H1 (cell line): Measurements from ENCODE around the gene CCDC33. TPM values are rescaled to one million over a fixed set of nuclear protein-coding genes. Genes with fewer than 3 reads are reported as not detected.

ENCODE experiments used
- CTCF ChIA-PET: fragments of 300-600 bp; sonication (Branson Sonifier 250); formaldehyde crosslinking; loops from one replicate; lab custom pipeline; 2021; ENCODE audit not compliant: partially characterized antibody; lab: Charles Lee
- POLR2A ChIA-PET: fragments of 300-600 bp; sonication (Branson Sonifier 250); formaldehyde crosslinking; loops from one replicate; lab custom pipeline; 2021; ENCODE audit warnings: inconsistent platforms; ENCODE audit not compliant: partially characterized antibody; lab: Charles Lee
- DNase-seq, 2 experiments: peaks; one replicate each; pipeline versions ENCODE4 v3.0.0 to v3.0.0-alpha.2; 2010 to 2022; ENCODE audit warnings: low spot score in 2 of 2, low read depth in 1 of 2, mixed read lengths in 1 of 2
- FAIRE-seq: peaks from 2 replicates; lab custom pipeline; 2011; peaks lifted over from hg19 to GRCh38; lab: Jason Lieb, UNC
- H2AFZ ChIP-seq: 2 replicates; pipeline ENCODE4 v1.8.1; 2012; ENCODE audit warnings: low read length, inconsistent platforms
- H2AK5ac ChIP-seq: 2 replicates; pipeline ENCODE4 v1.6.1; 2013; ENCODE audit warnings: low read depth, low read length
- H2BK120ac ChIP-seq: replicated peaks from 2 replicates; pipeline ENCODE3; 2013; ENCODE audit warnings: low read depth, low read length, inconsistent platforms
- H2BK12ac ChIP-seq: 2 replicates; pipeline ENCODE4 v1.6.1; 2013; ENCODE audit warnings: low read depth, low read length
- H2BK15ac ChIP-seq: 2 replicates; pipeline ENCODE4 v1.6.1; 2013; ENCODE audit warnings: low read length
- H2BK20ac ChIP-seq: 2 replicates; pipeline ENCODE4 v1.6.1; 2013; ENCODE audit warnings: low read length
- H2BK5ac ChIP-seq: 2 replicates; pipeline ENCODE4 v1.6.1; 2013; ENCODE audit warnings: low read depth, low read length
- H3K14ac ChIP-seq: 2 replicates; pipeline ENCODE4 v1.6.1; 2013; ENCODE audit warnings: inconsistent platforms; ENCODE audit not compliant: insufficient read length
- H3K18ac ChIP-seq: 2 replicates; pipeline ENCODE4 v1.6.1; 2013; ENCODE audit warnings: low read length; ENCODE audit errors: extremely low read depth
- H3K23ac ChIP-seq: 2 replicates; pipeline ENCODE4 v1.6.1; 2013; ENCODE audit warnings: inconsistent platforms; ENCODE audit not compliant: insufficient read length
- H3K23me2 ChIP-seq: 2 replicates; pipeline ENCODE4 v1.6.1; 2013; ENCODE audit warnings: low read depth, low read length
- H3K27ac ChIP-seq: 2 replicates; pipeline ENCODE4 v1.6.1; 2011; ENCODE audit warnings: low read depth, low read length, inconsistent platforms
- H3K27me3 ChIP-seq, 4 experiments: replicated peaks in 1 of 4; 1 replicate in 1 of 4; 2 replicates in 3 of 4; pipeline versions ENCODE4 v1.6.1 to v1.8.1; 2011 to 2013; ENCODE audit warnings: low read length in 3 of 4, mild to moderate bottlenecking in 3 of 4, inconsistent platforms in 2 of 4, mixed read lengths in 2 of 4, moderate library complexity in 1 of 4; ENCODE audit not compliant: control insufficient read depth in 3 of 4, insufficient read depth in 3 of 4; ENCODE audit errors: extremely low read depth in 1 of 4
- H3K36me3 ChIP-seq, 4 experiments: 2 replicates each; pipeline versions ENCODE4 v1.6.1 to v1.8.1; 2011 to 2013; ENCODE audit warnings: mild to moderate bottlenecking in 4 of 4, low read length in 3 of 4, moderate library complexity in 2 of 4, control low read depth in 1 of 4, inconsistent platforms in 1 of 4; ENCODE audit not compliant: insufficient read depth in 4 of 4, control insufficient read depth in 2 of 4
- H3K4ac ChIP-seq: replicated peaks from 2 replicates; pipeline ENCODE3; 2013; ENCODE audit warnings: low read length, low read depth, mixed read lengths, inconsistent platforms; ENCODE audit not compliant: insufficient read length
- H3K4me1 ChIP-seq, 4 experiments: replicated peaks in 1 of 4; 1 replicate in 1 of 4; 2 replicates in 3 of 4; pipeline versions ENCODE4 v1.6.1 to v1.8.1; 2011 to 2013; ENCODE audit warnings: low read length in 3 of 4, inconsistent platforms in 2 of 4, mixed read lengths in 1 of 4; ENCODE audit not compliant: insufficient read depth in 4 of 4, control insufficient read depth in 3 of 4
- H3K4me2 ChIP-seq, 2 experiments: 2 replicates each; pipeline versions ENCODE4 v1.6.1 to v1.8.1; 2011 to 2013; ENCODE audit warnings: low read depth in 2 of 2, low read length in 2 of 2, control low read depth in 1 of 2, inconsistent platforms in 1 of 2, mild to moderate bottlenecking in 1 of 2; ENCODE audit not compliant: insufficient read depth in 1 of 2
- H3K4me3 ChIP-seq, 4 experiments: fragments of 200-600, 300-600 bp in 1 of 4; sonication (generic), shearing (Covaris generic), sonication (Bioruptor Twin) in 1 of 4; 2 replicates each; pipeline versions ENCODE4 v1.5.1 to v1.8.1; 2011 to 2016; ENCODE audit warnings: low read length in 4 of 4, low read depth in 3 of 4, control low read depth in 2 of 4, inconsistent platforms in 2 of 4, mild to moderate bottlenecking in 2 of 4, mixed read lengths in 1 of 4, moderate library complexity in 1 of 4; ENCODE audit not compliant: insufficient read depth in 2 of 4; ENCODE audit errors: extremely low read depth in 1 of 4
- H3K56ac ChIP-seq: replicated peaks from 2 replicates; pipeline ENCODE3; 2013; ENCODE audit warnings: low read depth, mild to moderate bottlenecking, mixed read lengths, low read length, inconsistent platforms; ENCODE audit not compliant: insufficient read length
- H3K79me1 ChIP-seq: 2 replicates; pipeline ENCODE4 v1.6.1; 2013; ENCODE audit warnings: low read depth, low read length, control low read depth
- H3K79me2 ChIP-seq, 2 experiments: 2 replicates each; pipeline versions ENCODE4 v1.6.1 to v1.8.1; 2012 to 2013; ENCODE audit warnings: low read length in 2 of 2, mild to moderate bottlenecking in 2 of 2, inconsistent platforms in 1 of 2; ENCODE audit not compliant: insufficient read depth in 2 of 2, control insufficient read depth in 1 of 2
- H3K9ac ChIP-seq, 4 experiments: replicated peaks in 1 of 4; 1 replicate in 1 of 4; 2 replicates in 3 of 4; pipeline versions ENCODE4 v1.6.1 to v1.8.1; 2011 to 2013; ENCODE audit warnings: low read depth in 3 of 4, low read length in 3 of 4, control low read depth in 2 of 4, mild to moderate bottlenecking in 2 of 4, moderate library complexity in 2 of 4, inconsistent platforms in 1 of 4; ENCODE audit errors: extremely low read depth in 1 of 4
- H3K9me3 ChIP-seq, 2 experiments: 2 replicates each; pipeline versions ENCODE4 v1.6.1 to v1.8.1; 2012 to 2013; ENCODE audit warnings: mild to moderate bottlenecking in 2 of 2, moderate library complexity in 2 of 2, control low read depth in 1 of 2, inconsistent platforms in 1 of 2, low read depth in 1 of 2, low read length in 1 of 2, mixed read lengths in 1 of 2; ENCODE audit not compliant: insufficient read depth in 2 of 2
- H4K20me1 ChIP-seq, 2 experiments: replicated peaks in 1 of 2; 2 replicates each; pipeline versions ENCODE3 to v1.8.1; 2011 to 2013; ENCODE audit warnings: inconsistent platforms in 2 of 2, low read length in 2 of 2, mild to moderate bottlenecking in 1 of 2; ENCODE audit not compliant: insufficient read depth in 2 of 2, control insufficient read depth in 1 of 2
- H4K5ac ChIP-seq: 2 replicates; pipeline ENCODE4 v1.6.1; 2013; ENCODE audit warnings: low read length, low read depth, mixed read lengths, inconsistent platforms; ENCODE audit not compliant: insufficient read length
- H4K8ac ChIP-seq: 2 replicates; pipeline ENCODE4 v1.8.0; 2013; ENCODE audit warnings: mild to moderate bottlenecking, moderate library complexity, low read length, inconsistent platforms; ENCODE audit not compliant: insufficient read depth; ENCODE audit errors: extremely low read depth
- H4K91ac ChIP-seq: replicated peaks from 2 replicates; pipeline ENCODE3; 2013; ENCODE audit warnings: low read length, mixed read lengths, inconsistent platforms; ENCODE audit not compliant: insufficient read length
- KDM1A ChIP-seq: fragments of 200-600, 300-600 bp; sonication (generic); IDR thresholded peaks from 2 replicates; pipeline ENCODE4 v1.7.1; 2016; ENCODE audit warnings: mild to moderate bottlenecking, low read length, borderline replicate concordance
- TCF12 ChIP-seq: IDR thresholded peaks from 2 replicates; pipeline ENCODE4 v1.6.1; 2011; ENCODE audit warnings: low read depth, mild to moderate bottlenecking, low read length
- WGBS, 2 experiments: shearing (Covaris generic) in 1 of 2; methylation state at CpG; one replicate each; pipeline versions ENCODE4 v1.1.6 to v1.1.7; 2013 to 2015; ENCODE audit warnings: low lambda C conversion rate in 2 of 2, mixed read lengths in 2 of 2, inconsistent platforms in 1 of 2, low coverage in 1 of 2, missing lambda C conversion rate in 1 of 2; ENCODE audit not compliant: insufficient replicate concordance in 2 of 2, insufficient coverage in 1 of 2, insufficient read length in 1 of 2; ENCODE audit errors: extremely low coverage in 1 of 2, missing lambda C conversion rate in 1 of 2; 5-methylcytosine and 5-hydroxymethylcytosine counted together
- polyA plus RNA-seq, 7 experiments: library from polyadenylated mRNA; depleted of rRNA in 3 of 7; stranded (reverse) in 5 of 7; unstranded in 2 of 7; fragments of >200 nt in 5 of 7; fragments of 200-250 nt in 2 of 7; gene quantifications; 1 replicate in 5 of 7; 2 replicates in 1 of 7; 4 replicates in 1 of 7; pipeline versions ENCODE4 v1.2.1 to v1.2.3, GENCODE V29; 2011 to 2013; ENCODE audit warnings: missing spikeins in 2 of 7, mixed read lengths in 2 of 7
- total RNA-seq: library from RNA; stranded (reverse); fragmentation: NEBNext Ultra II Directional; extraction: Animal tissue kit (Norgen Biotek cat#: 25700); gene quantifications from 2 replicates; pipeline ENCODE4 v1.2.1, GENCODE V29; 2021

CCDC33 gene
- total and polyA plus RNA-seq, 2 of the 8 experiments (the other 6 are each of a cell fraction or from before 2014, with no cell fraction given): 2.0 to 2.7 TPM

GRCh38 chr15:74305687-74306086 lies 69.6 kb downstream of the CCDC33 start:
- TF ChIP-seq TCF12 (no peak), KDM1A (peak; percentile 97)
- H4K8ac ChIP-seq: no peak overlapping the region
- no peak overlapping the region for H2AFZ ChIP-seq
- H3K36me3 ChIP-seq: no peaks in the 10 kb centered on the region
- 82% methylated on average over 7 of the region's 7 CpGs; no CpG with 5 or more reads in 1 of the 2 experiments for WGBS, 2 experiments
- H3K18ac ChIP-seq: no peak overlapping the region
- no peak overlapping the region for H3K27ac ChIP-seq
- H2BK5ac ChIP-seq: no peak overlapping the region
- H3K23me2 ChIP-seq: no peaks in the 10 kb centered on the region
- no peak overlapping the region for H2BK12ac ChIP-seq
- H2BK120ac ChIP-seq: no peak overlapping the region
- H3K4ac ChIP-seq: no peak overlapping the region
- H3K14ac ChIP-seq: no peak overlapping the region
- no peak overlapping the region for H4K91ac ChIP-seq
- H2BK20ac ChIP-seq: no peak overlapping the region
- peaks cover 4 to 48% (median 26%) of the 10 kb centered on the region in 4 experiments for H3K4me1 ChIP-seq
- no peak overlapping the region for H3K9ac ChIP-seq
- no peak overlapping the region for H4K5ac ChIP-seq
- no peak overlapping the region for H2BK15ac ChIP-seq
- H3K4me3 ChIP-seq: no peak overlapping the region
- H3K4me2 ChIP-seq: no peak overlapping the region
- H3K27me3 ChIP-seq: peaks cover under 1 to 18% (median 13%) of the 10 kb centered on the region in 4 experiments; a peak in 6 of 7 replicates
- CTCF ChIA-PET: interaction anchor here (0.8 to 8.1 kb wide), 9 partner anchors 13 to 252 kb away, joined by 3 to 117 read pairs (median 19); partner anchors contain the start of genes ISLR2 and STRA6
- H4K20me1 ChIP-seq: no peaks in the 10 kb centered on the region
- H3K9me3 ChIP-seq: no peaks in the 10 kb centered on the region
- no peak for DNase-seq
- no peaks in the 10 kb centered on the region for H3K79me2 ChIP-seq
- H3K23ac ChIP-seq: no peak overlapping the region
- H3K79me1 ChIP-seq: no peaks in the 10 kb centered on the region
- POLR2A ChIA-PET: interaction anchor here (1.2 kb wide), 1 partner anchor 103 kb away, joined by 4 read pairs; the partner anchor contains the start of gene STRA6
- no peak overlapping the region for H2AK5ac ChIP-seq
- FAIRE-seq: no peak
- H3K56ac ChIP-seq: no peak overlapping the region
